Tongue (tissue), 2 donors: ENCODE measurements around the gene MYCBP2. TPM values are rescaled to one million over a fixed set of nuclear protein-coding genes. Genes with fewer than 3 reads are reported as not detected.
A peak's percentile ranks its signal among the peaks of the same experiment; 100 is the strongest.

Experiments used
- DNase-seq: peaks from one replicate; pipeline ENCODE4 v3.0.0-alpha.2; 2015
- total RNA-seq: library from RNA; depleted of rRNA; stranded (reverse); fragments of >200 nt; gene quantifications from one replicate; pipeline ENCODE4 v1.2.3, GENCODE V29; 2014

The MYCBP2 gene
- total RNA-seq, 1 donor from 2014 or later = 128 TPM

GRCh38 chr13:77084755-77085154 is 242.1 kb downstream of the MYCBP2 start:
- no peak for DNase-seq

- no peak for DNase-seq
Observed at GRCh38 chr13:77079902-77080413, 246.9 kb downstream of the MYCBP2 start.

- no peak for DNase-seq
Observed at GRCh38 chr13:77067519-77067918, 259.4 kb downstream of the MYCBP2 start.

DNA sequence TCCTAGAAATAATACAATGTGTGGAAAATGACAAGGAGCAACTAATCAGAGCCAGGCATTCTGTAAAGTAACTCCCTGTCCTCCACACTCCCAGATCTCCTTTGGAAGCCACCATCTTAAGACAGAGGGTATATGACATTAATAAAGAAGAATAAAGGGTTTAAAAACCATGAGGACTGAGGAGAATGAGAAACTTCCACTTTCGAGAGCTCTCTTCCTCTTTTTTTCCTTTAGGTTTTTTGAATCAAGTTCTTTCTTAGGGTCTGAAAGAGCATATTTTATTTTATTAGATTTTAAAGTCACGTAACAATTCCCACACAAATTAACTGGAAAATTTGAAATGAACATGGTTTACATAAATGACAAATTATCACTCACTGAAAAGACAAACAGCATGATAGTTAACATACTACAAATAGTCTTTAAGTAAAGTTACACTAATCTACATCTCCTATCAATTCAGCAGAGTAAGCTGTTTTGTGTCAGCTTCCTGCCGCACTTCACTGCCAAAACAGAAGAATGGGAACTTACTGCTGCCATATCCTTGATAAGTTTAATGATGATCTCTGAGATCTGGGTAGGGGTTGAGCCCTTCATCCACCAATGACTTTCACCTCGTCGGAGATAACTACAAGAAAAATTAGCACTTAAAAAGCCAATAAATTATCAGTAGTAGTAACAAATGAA is 261.3 kb downstream of the MYCBP2 start:
- DNase-seq = no peak

- DNase-seq = no peak
Observed at GRCh38 chr13:77062097-77062496, 264.8 kb downstream of the MYCBP2 start.

- no peak for DNase-seq
Observed at GRCh38 chr13:77061362-77061761, 265.5 kb downstream of the MYCBP2 start.

DNA sequence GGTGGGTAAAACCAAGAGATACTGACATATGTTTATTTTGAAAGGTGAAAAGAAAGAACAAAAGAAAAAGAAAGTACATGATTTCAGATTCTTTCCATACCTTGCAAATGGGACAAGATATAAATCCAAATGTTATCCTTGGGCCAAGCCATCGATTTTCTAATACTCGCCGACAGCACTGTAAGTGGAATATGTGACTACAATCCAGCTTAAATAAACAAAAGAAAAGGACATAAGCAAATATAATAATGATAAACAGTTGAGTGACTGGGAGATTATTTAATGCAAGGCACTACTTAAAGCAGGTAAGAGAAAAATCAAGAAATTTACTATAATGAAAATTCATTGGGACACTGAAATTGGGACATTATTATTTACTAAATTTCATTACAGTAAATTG is 270.0 kb downstream of the MYCBP2 start:
- no peak for DNase-seq

- no peak for DNase-seq
Observed at GRCh38 chr13:77056382-77056781, 270.5 kb downstream of the MYCBP2 start.

DNA sequence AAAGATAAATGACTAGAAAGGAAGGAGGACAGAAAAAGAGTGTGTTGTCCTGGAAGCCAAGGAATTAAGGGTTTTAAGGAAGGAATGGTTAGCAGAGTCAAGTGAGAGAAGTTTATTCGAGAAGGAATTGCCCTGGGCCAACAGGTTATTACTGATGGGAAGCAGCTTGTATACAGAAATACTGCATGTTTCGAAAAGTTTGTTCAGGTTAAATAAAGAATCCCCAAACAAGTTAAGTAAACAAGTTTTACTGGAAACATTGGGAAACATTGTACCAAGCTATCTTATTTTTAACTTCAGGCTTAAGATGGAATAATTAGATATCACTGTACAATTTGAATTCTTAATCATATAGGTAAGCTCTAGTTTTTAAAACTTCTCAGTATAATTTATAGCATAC is 271.7 kb downstream of the MYCBP2 start:
- no peak for DNase-seq

- DNase-seq = no peak
Observed at GRCh38 chr13:77053192-77053591, 273.7 kb downstream of the MYCBP2 start.

GRCh38 chr13:77048681-77049080 is 278.2 kb downstream of the MYCBP2 start:
- DNase-seq = no peak

GRCh38 chr13:77047649-77048343 is 279.1 kb downstream of the MYCBP2 start:
- DNase-seq = no peak

GRCh38 chr13:77042566-77043177 is 284.2 kb downstream of the MYCBP2 start:
- DNase-seq = no peak

GRCh38 chr13:77040835-77041234 is 286.1 kb downstream of the MYCBP2 start:
- DNase-seq = no peak

- no peak for DNase-seq
Observed at GRCh38 chr13:77040076-77040475, 286.8 kb downstream of the MYCBP2 start.

DNA sequence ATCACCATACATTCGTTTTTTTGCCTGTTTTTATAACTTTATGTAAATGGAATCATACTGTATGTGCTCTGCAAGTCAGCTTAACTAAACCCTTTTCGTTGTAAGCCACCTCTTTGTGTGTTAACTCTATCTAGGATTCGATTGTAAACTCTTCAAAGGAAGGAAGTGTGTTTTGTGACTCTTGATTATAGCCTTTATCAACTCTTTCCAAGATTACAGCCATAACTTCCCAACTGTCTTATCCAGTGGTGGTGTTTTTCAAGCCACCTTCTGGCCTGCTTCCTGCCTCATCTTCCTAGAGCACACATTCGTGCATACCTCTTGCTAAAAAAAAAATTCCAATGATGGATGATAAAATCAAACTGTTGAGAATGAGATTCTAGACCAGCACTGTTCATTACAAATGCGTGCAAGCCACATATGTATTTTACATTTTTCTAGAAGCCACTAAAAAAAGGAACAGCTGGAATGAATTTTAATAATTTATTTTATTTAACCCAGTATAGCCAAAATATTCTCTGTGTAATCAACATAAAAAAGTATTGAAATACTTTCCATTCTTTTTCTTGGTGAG is 287.9 kb downstream of the MYCBP2 start:
- DNase-seq = no peak

DNA sequence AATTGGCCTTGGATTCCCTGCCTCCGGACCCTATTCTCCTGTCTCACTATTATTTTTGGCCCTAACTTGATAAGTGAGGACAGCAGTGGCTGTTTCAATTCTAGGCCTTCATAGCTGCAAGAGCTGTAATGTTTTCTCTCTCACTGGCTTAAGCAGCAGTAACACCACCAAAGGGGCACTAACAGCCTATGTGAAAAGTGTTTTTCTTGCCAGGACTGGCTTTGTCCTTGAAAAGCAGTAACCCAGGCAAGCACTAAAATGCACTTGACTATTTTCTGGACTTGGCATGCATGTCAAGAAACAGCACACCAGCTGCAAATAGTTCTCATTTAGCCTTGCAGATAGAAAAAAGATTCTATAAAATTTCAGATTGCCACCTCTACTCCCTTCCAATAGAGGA is 290.6 kb downstream of the MYCBP2 start:
- DNase-seq = peak; percentile 40

- no peak for DNase-seq
Observed at GRCh38 chr13:77034881-77035280, 292.0 kb downstream of the MYCBP2 start.

DNA sequence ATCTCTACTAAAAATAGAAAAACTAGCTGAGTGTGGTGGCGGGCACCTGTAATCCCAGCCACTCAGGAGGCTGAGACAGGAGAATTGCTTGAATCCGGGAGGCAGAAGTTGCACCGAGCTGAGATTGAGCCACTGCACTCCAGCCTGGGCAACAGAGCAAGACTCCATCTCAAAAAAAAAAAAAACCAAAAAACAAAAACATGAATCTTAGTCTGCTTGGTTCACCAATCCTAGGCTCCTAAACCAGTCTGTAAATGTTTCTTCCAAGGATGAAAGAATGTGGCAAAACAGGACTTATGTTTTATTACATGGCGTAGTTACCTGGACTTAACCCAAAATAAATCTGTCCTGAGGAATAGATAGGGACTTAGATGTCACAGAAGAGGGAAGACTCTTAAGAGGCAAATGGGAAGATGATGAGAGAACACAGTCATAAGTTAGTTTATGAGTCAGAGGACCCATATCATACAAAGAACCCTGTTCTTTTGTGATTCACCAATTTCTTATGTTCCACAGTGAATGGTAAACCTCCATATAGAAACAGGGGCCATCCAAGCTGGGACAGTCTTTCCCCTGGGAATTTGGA is 293.1 kb downstream of the MYCBP2 start:
- DNase-seq = no peak

GRCh38 chr13:77031656-77032243 is 295.1 kb downstream of the MYCBP2 start:
- DNase-seq = no peak

GRCh38 chr13:77029436-77029835 is 297.5 kb downstream of the MYCBP2 start:
- DNase-seq = peak; percentile 22

GRCh38 chr13:77028202-77028601 is 298.7 kb downstream of the MYCBP2 start:
- DNase-seq = peak; percentile 21
